ENCODE results near the gene PLEKHM2.

The PLEKHM2 gene

DNA sequence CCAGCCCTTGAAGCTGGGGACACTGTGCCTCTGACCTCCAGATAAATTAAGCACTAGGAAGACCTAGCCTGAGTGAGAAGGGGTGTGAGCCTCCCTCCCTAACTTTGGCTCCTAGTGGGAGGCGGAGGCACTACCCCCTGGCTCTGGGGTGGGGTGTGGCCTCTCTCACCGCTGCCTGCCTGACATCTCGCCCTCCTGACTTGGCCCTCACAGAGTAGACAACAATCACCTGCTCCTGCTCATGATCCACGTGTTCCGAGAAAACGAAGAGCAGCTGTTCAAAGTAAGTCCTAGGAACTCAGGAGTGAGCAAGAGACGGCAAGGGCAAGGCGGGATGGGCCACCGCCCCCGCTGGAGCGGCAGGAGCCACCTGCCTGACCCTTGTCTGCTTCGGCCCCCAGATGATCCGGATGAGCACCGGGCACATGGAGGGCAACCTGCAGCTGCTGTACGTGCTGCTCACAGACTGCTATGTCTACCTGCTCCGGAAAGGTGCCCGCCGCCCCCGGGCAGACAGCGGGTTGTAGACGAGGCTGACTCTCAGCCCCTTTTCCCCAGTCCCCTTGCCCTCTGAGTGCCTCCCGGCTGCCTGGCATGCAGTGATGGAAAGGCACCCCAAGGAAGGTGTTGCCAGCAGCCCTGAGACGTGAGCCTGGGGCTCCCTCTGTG is 43.9 kb downstream of the PLEKHM2 start:
- DNase-seq, result no peak

DNA sequence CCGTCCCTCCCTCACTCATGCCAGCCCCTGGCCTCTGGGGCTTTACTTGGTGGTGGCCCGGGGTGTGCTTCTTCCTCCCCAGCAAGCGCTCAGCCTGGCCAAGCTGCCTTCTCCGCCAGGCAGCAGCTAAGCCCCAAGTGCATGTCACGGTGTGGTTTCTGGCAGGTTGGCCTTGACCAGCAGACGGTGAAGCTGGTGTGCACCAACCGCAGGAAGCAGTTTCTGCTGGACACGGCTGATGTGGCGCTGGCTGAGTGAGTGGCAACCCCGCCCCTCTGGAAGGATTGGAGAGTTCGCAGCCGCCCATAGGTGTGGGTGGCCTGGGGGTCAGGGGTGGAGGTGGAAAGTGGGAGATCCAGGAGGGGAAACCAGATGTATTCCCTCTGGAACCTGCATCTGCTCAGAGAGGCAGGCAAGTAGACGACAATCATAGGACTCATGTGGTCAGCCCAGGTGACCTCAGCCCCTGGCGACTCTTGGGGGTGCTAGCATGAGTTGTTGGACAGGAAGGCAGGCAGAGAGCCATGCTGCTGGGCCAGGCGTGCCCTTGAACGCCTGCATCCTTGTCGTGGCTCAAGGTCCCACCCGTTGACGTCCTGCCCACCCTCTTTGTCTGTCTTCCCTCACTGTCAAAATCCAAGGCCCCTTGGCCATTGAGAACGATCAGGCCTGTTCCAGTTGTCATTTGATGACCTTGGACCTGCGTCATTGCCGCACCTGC is 45.0 kb downstream of the PLEKHM2 start:
- DNase-seq, result no peak

DNA sequence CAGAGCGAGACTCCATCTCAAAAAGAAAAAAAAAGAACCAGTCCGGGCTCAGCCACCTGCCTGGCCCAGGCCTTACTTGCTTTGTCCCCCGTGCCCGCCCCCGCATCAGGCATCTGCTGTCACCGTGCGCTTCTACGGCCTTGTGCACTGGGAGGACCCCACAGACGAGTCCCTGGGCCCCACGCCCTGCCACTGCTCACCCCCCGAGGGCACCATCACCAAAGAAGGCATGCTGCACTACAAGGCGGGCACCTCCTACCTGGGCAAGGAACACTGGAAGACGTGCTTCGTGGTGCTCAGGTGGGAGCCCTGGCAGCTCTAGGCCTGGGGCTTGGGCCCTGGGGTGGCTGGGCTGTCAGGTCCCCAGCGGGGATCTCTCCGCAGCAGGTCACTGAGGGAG is 46.3 kb downstream of the PLEKHM2 start:
- no peak for DNase-seq

DNA sequence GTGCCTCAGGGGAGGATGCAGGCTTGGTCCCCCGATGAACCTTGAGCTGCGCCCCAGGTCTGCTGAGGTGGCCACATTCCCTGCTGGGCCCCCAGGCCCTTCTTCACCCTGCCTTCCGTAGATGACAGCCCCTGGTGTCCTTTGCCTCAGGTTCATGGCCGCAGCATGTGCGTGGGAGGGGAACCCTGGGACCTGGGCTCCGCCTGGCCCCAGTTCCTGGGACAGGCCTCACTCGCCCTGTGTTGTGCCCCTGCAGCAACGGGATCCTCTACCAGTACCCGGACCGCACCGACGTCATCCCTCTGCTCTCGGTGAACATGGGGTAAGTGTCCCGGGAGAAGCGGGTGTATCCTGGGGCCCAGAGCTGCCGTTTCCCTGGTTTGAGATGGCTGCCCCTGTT is 46.8 kb downstream of the PLEKHM2 start:
- DNase-seq, result no peak

DNA sequence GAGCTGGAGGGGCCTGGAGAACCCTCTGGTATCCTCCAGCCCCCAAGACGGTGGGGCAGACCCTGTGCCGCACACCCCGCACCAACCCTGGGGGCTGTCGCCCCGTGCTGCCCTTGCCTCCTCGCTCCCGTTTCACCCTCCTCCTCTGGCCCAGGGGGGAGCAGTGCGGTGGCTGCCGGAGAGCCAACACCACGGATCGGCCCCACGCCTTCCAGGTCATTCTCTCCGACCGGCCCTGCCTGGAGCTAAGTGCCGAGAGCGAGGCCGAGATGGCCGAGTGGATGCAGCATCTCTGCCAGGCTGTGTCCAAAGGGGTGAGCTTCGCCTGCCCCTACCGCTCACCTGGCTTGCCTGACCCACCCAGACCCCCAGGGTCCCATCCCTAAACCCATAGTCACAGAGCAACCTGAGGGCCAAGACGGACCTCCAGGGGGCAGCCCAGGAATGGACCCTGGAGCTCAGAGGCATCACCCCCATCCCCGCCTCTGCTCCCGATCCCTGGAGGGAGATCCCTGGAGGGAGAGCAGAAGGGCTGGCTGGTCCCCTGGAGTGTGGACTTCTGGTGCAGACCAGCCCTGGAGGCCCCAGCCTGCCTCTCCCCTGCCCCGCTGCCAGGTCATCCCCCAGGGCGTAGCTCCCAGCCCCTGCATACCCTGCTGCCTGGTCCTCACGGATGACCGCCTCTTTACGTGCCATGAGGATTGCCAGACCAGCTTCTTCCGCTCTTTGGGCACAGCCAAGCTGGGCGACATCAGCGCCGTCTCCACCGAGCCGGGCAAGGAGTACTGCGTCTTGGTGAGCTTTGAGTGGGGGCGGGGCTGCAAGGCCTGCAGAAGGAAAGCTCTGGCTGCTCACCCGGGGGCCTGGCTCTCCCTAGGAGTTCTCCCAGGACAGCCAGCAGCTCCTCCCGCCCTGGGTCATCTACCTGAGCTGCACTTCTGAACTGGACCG is 47.9 kb downstream of the PLEKHM2 start:
- DNase-seq, result no peak

DNA sequence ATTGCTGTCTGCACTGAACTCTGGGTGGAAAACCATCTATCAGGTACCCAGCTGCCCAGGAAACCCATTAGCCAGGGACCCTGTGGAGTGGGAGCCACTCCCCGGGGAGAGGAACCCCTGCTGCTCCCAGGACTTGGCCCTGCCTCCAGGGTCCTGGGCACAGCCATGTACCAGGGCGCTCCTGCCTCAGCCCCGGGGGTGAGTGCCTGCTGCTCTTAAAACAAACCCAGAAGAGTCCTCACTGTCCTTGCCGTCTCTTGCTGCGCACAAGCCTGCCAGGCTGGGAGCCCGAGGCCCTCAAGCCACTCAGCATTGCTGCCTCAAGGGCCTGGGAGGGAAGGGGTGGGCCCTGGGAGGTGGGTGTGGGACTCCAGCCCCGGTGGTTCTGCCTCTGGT is 48.6 kb downstream of the PLEKHM2 start:
- no peak for DNase-seq

DNA sequence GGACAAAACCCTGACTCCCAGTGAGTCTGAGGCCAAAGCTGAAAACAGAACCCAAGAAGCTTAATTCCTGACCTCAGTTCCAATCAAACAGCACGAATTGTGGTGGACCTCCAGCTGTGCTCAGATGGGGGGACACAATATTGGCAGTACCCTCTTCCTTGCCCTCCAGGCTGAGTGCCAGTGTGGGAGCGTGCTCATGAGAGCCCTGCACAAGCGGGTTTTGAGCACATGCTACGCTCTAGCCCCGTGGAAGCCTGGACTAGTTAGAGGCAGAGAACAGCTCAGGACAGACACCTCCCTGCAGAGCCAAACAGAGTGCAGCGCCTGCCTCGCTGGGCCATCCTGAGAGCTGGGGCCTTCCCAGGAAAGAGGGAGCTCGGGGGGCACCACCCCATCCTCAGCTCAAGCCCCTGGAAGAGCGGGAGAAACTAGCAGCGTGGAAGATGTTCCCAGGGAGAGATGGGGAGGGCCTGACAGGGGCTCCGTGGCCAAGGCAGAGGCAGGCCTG is 49.2 kb downstream of the PLEKHM2 start:
- DNase-seq, result no peak

DNA sequence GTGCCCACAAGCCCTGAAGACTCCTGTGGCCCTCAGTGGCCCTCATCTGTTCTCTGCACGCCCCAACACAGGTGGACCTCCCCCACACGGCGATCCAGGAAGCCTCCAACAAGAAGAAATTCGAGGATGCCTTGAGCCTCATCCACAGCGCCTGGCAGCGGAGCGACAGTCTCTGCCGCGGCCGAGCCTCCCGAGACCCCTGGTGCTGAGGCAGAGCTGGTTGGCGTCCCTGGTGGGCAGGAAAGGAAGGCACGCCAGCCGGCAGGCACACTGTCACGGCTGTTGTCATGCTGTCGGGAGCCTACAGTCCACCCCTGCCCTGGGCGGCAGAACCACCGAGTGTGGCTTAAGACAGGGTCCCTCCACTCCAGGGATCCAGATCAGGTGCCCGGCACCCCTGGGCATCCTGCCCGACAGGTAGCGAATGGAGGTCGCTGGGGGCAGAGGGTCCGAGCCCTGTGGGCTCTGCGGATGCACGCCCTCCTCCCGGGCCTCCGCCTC is 49.7 kb downstream of the PLEKHM2 start:
- DNase-seq, result no peak

DNA sequence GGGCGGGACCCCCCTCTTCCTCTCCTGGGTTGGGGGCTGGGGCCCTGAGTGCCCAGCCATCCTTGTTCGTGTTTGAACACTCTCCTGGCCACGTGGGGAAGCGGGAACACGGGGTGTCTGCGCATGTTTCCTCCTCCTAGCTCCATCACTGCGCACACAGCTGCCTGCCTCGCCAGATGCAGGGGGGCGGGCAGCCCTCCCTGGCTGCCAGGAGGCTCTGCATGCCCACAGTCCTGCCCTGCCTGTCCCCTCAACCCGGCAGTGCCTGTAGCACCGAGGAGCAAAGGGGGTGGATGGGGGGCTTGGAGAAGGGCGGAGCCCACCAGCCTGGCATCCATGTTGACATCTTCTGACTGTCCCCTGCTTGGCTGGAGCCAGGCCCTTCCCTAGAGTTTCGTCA is 50.2 kb downstream of the PLEKHM2 start:
- DNase-seq, result no peak

DNA sequence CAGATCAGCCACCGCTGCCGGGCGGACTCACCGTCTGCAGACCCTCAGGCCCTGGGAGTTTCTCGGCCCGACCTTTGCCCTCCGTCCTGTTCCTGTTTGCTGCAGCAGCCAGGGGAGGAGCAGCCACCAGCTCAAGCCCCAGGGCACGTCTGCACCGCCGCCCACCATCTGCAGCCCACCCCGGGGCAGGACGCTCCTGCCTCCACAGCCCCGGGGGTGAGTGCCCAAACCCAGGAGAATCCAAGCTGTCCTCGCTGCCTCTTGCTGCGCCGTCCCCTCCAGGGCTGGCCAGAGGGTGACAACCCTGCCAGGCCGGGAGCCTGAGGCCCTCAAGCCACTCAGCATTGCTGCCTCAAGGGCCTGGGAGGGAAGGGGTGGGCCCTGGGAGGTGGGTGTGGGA is 50.8 kb downstream of the PLEKHM2 start:
- no peak for DNase-seq

DNA sequence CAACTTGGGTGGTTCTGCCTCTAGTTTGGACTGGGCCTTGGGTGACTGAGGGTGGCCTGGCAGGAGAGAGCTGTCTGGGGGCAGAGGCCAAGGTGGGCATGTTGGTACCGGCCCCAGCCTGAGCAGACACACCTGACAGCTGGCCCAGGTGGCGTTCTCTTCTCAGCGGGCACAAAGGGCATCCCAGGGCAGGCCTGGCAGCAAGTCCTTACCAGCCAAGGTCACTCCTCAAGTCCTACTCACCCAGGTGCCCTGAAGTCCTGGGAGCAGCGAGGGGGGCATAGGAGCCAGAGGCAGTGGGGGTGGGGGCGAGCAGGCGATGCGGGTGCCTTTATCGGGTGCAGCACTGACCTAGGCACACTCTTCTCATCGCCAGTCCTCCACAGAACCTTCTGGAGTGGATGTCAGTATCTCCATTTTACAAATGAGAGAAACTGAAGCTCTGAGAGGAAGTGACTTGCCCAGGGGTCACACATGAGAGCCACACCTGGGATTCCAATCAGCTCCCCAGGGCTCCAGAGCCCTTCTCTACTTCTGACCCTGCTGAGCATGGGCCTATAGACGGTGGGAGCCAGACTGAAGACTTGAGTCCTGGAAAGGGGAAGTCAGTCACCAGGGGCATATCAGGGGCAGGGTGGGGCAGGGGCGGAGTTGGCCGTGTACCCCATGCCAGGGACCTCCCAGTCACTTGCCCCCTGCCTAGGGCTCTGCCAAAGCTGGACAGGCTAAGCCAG is 51.4 kb downstream of the PLEKHM2 start:
- DNase-seq, result no peak

DNA sequence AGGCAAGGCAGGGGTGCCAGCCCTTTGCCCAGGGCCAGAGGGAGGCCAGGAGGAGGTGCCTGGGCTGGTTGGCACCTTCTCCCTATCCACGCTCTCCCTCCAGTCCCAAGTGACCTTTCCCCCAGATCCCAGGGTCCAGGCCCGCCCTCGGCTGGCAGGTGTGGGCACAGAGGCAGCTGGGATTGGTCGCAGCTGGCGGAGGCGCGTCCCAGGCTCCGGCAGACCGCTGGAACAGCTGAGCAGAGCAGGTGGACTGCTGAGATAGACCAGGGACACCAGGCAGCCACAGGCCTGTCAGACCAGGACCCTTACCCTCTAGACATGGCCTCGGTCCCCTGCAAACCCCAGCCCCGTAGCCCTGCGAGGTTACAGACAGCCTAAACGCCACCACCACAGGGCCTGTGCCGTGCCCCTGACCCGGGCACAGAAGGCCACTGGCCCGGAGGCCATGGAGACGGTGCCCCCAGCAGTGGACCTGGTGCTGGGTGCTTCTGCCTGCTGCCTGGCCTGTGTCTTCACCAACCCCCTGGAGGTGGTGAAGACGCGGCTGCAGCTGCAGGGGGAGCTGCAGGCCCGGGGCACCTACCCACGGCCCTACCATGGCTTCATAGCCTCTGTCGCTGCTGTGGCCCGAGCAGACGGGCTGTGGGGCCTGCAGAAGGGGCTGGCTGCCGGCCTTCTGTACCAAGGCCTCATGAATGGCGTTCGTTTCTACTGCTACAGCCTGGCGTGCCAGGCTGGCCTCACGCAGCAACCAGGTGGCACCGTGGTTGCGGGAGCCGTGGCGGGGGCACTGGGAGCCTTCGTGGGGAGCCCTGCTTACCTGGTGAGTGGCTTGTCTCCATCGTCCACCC is 52.1 kb downstream of the PLEKHM2 start, which contains the start of gene SLC25A34:
TSS of gene SLC25A34 (plus strand) at position 221 of the 854 bp plus-strand sequence. CDS start at position 449, 228 bp downstream.
- no peak for DNase-seq

DNA sequence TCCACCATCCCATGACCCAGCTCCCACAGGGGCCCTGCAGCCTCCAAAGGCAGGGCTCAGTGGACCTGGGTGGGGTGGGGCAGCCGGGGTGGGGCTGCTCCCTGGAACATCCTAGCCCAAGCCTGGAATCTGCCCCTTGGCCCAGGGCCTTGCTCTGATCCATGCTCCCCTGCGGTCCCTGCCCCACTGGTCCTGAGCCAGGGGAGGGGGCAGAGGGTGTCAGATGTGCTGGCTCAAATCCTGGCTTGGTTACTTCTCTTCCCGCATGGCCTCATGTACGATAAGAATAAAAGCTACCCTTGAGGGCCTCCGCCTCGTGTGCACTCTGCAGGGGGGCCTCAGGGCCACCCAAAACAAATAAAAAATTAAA is 52.8 kb downstream of the PLEKHM2 start:
- no peak for DNase-seq

DNA sequence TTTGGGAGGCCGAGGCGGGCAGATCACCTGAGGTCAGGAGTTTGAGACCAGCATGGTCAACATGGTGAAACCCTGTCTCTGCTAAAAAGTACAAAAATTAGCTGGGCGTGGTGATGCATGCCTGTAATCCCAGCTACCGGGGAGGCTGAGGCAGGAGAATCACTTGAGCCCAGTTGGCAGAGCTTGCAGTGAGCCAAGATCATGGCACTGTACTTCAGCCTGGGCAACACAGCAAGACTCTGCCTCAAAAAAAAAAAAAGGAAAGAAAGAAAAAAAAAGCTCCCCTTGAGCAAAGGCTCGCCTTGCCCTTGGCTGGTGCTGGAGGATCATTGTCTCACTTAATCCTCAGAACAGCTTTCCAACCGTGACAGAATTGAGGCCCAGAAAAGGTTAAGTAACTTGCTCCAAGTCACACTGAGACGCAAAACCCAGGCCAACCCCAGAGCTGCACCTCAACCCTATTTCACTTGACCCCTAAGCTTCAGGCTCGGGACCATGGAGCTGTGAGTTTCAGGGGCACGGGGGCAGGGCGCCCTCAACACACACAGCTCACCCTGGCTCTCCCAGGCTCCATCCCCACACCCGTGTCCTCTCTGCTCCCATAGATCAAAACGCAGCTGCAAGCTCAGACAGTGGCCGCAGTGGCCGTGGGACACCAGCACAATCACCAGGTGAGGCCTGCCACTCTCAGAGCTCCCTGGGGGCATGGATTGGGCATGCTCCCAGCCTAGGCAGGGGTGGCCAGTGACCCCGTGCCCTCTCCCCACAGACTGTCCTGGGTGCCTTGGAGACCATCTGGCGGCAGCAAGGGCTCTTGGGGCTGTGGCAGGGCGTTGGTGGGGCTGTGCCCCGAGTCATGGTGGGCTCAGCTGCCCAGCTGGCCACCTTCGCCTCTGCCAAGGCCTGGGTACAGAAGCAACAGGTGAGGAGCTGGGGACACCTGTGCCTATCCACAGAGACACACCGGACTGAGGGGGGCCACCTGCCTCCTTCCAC is 53.5 kb downstream of the PLEKHM2 start:
- DNase-seq, result no peak

DNA sequence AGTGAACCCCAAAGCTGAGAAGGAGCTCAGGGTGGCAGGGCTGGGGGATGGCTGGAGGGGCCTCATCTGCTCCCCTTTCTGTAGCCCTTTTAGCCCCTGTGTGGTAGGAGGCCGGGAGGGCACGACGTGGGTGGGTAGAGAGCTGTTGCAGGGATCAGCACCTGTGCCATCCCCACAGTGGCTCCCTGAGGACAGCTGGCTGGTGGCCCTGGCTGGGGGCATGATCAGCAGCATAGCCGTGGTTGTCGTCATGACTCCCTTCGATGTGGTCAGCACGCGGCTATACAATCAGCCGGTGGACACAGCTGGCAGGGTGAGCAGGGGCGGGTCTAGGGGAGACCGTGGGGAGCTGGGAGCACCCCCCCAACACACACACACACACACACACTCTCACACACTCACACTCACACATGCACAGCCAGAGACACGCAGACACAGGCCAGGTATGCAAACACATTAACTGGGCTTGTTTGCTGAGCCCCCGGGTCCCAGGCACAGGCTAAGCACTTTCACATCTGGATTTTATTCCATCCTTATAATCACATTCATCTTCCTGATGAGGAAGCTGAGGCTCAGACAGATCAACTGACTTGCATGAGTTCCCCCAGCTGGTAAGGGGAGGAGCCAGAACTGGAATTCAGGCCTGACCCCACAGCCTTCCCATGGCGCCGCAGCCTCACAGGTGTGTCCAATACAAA is 54.4 kb downstream of the PLEKHM2 start:
- no peak for DNase-seq

DNA sequence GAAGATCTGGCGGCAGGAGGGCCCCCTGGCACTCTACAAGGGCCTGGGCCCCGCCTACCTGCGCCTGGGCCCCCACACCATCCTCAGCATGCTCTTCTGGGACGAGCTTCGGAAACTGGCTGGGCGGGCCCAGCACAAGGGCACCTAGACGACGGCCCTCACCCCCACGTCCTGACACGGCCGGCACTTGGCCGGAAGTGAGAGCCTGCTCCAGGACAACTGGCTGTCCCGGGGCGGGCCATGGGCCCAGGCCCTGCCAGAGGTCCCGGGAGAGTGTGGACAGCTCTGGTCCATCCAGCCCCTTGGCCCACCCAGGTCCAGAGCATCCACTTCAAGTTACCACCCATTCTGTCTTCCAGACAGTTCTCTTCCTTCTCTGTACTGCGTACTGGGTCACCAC is 55.1 kb downstream of the PLEKHM2 start:
- DNase-seq, result no peak

DNA sequence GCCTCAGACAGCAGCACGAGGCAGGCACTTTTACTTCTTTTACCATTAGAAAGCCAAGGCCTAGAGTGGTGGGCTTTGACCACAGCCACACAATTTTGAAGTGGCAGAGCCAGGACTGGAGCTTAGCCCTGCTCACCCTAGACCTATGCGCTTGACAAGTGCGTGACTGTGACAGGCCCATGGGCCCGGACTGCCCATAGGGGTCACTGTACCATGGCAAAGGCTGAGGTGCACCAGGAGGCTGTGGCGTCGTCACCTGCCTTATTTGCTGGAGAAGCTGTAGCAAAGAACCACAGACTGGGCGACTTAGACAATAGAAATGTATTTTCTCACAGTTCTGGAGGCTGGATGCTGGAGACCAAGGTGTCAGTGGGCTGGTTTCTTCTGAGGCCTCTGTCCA is 55.6 kb downstream of the PLEKHM2 start:
- no peak for DNase-seq

DNA sequence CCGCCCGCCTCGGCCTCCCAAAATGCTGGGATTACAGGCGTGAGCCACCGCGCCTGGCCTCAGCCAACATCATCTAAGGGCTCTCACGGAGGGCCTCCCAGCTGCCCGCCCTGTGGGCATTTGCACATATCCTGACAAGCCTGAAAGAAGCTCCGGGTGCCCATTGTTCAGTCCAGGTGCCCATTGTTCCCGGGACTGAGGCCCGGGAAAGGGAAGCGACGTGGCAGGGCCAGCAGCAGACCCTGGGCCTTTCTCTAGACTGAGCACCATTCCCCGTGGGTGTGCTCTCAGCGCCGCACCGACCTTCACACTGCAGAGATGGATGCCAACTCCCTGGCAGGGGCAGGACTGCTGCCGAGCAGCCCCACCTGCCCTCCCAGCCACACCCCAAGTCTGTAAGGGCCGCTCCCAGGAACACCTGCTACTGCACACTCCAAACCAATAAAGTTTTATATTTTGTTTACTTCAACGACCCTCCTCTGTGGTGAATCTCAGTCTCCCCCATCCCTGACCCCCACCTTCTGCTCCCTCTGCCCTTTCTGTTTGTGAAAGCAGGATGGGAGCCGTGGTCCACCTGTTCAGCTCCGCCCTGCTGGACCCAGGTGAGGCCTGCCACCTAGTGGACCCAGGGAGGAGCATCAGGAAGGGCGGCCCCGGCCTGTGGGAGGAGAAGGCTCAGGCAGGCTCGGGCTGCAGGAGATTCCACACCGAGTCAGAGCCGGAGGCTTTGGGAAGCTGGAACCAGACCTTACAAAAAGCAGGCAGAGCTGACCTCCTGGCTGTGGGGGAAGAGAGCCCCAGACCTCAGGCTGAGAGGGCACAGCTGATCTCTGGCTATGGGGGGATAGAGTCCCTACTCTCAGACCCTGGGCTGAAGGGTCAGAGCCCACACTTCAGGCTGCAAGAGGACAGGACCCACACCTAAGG is 57.1 kb downstream of the PLEKHM2 start:
- DNase-seq, result peak; percentile 47
